ENCODE results near the gene CRISPLD2. TPM values are rescaled to one million over a fixed set of nuclear protein-coding genes. Genes with fewer than 3 reads are reported as not detected.
A peak's percentile ranks its signal among the peaks of the same experiment; 100 is the strongest.

CRISPLD2 gene
- total and polyA plus RNA-seq, 12 donors = 7.9 to 48.1 (median 15.2) TPM

DNA sequence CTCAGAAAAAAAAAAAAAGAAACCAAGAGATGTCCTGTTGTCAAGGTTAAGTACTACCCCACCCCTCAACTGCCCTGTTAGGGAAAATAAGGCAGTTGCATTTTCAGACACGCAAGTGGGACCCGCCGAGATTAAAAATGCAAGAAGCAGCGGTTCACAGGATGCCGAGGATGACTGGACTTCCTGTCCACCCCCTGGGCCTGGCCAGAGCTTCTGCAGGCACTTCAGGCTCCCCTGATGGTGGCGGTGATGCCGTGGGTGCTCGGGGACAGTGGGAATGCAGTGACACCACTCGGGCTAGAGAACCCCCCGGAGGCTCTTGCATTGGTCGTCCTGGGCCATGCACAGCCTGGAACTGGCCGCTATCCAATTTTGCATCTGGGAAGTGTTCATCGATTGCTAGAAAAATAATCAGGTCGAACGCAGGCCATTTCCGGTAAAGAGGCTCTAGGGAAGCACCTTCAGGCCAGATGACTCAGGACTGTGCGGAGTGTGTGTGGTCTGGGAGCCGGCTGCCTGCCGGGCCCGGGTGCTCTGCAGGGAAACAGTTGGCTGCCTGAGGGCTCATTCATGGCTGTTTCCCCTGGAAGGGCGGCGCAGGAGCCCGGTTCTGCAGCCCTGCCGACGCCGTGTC is 13.4 kb upstream of the CRISPLD2 start:
- Histone ChIP-seq H3K27ac (peak overlapping the region in 8 of 10 donors; percentile 3 to 77 (median 20)), H3K27me3 (peaks cover 0 to 3% (median 0%) of the 10 kb centered on the region in 7 donors), H3K4me1 (peaks cover 0 to 36% (median 8%) of the 10 kb centered on the region in 9 donors), H3K9me3 (no peaks in the 10 kb centered on the region), H3K4me3 (peak overlapping the region in 6 of 10 donors; percentile 2 to 31 (median 24)), H3K36me3 (no peaks in the 10 kb centered on the region)
- 35 to 44% methylated on average over 26 of the region's 26 CpGs for WGBS, 2 donors
- ATAC-seq = peak; percentile 66 to 87 (median 82)
- no peak for TF ChIP-seq CTCF (IDR thresholded peaks at IDR 0.05)
- intact Hi-C loops (cut with DNase I) = no loop called here
- DNase-seq = peak; percentile 53 to 54

GRCh38 chr16:84806890-84807258 is 12.9 kb upstream of the CRISPLD2 start:
- 89 to 92% methylated on average over 10 of the region's 10 CpGs for WGBS, 2 donors
- no peak for TF ChIP-seq CTCF (IDR thresholded peaks at IDR 0.05)
- Histone ChIP-seq H3K27ac (peak overlapping the region in 4 of 10 donors; percentile 13 to 77 (median 34)), H3K9me3 (no peaks in the 10 kb centered on the region), H3K36me3 (no peaks in the 10 kb centered on the region), H3K4me3 (peak overlapping the region in 2 of 10 donors; percentile 13 to 31), H3K27me3 (peaks cover 0 to 3% (median 0%) of the 10 kb centered on the region in 7 donors), H3K4me1 (peaks cover 0 to 38% (median 8%) of the 10 kb centered on the region in 9 donors)
- intact Hi-C loops (cut with DNase I) = no loop called here
- DNase-seq = no peak
- ATAC-seq = no peak

GRCh38 chr16:84807776-84808175 is 12.0 kb upstream of the CRISPLD2 start:
- no peak overlapping the region for H3K4me3 ChIP-seq
- no peaks in the 10 kb centered on the region for H3K9me3 ChIP-seq
- H3K27ac ChIP-seq = no peak overlapping the region
- H3K36me3 ChIP-seq = no peaks in the 10 kb centered on the region
- 93 to 96% methylated on average over 6 to 7 of the region's 7 CpGs for WGBS, 2 donors
- intact Hi-C loops (cut with DNase I) = no loop called here
- DNase-seq (no peak), ATAC-seq (no peak)
- TF ChIP-seq CTCF (IDR thresholded peaks at IDR 0.05) = no peak
- peaks cover 0 to 38% (median 8%) of the 10 kb centered on the region in 9 donors for H3K4me1 ChIP-seq
- H3K27me3 ChIP-seq = peaks cover 0 to 3% (median 0%) of the 10 kb centered on the region in 7 donors

- H3K36me3 ChIP-seq = no peaks in the 10 kb centered on the region
- H3K27ac ChIP-seq = no peak overlapping the region
- H3K4me3 ChIP-seq = no peak overlapping the region
- peaks cover 0 to 4% (median 0%) of the 10 kb centered on the region in 7 donors for H3K27me3 ChIP-seq
- no peaks in the 10 kb centered on the region for H3K9me3 ChIP-seq
- ATAC-seq (no peak), DNase-seq (no peak)
- 87 to 89% methylated on average over 8 of the region's 8 CpGs for WGBS, 2 donors
- intact Hi-C loops (cut with DNase I) = no loop called here
- TF ChIP-seq CTCF (IDR thresholded peaks at IDR 0.05) = no peak
- H3K4me1 ChIP-seq = peaks cover 0 to 38% (median 8%) of the 10 kb centered on the region in 9 donors
Observed at GRCh38 chr16:84808826-84809225, 11.0 kb upstream of the CRISPLD2 start.

All from heart right ventricle (tissue), 16 donors.